HepG2 (cell line): ENCODE measurements around the gene HDAC3. TPM values are rescaled to one million over a fixed set of nuclear protein-coding genes. Genes with fewer than 3 reads are reported as not detected.

Source experiments
- ARID3A ChIP-seq: IDR thresholded peaks from 2 replicates; pipeline ENCODE4 v1.6.1; 2012; ENCODE audit warnings: low read depth, low read length, improper control_type of control experiment
- CEBPB ChIP-seq: IDR thresholded peaks from 2 replicates; pipeline ENCODE4 v1.6.1; 2011; ENCODE audit warnings: low read depth, low read length, improper control_type of control experiment, borderline replicate concordance
- CHD4 ChIP-seq: fragments of 200-600 bp; sonication (generic); IDR thresholded peaks from 2 replicates; pipeline ENCODE4 v1.7.0; 2017; ENCODE audit warnings: mild to moderate bottlenecking, low read length, borderline replicate concordance
- GABPA ChIP-seq, 2 experiments: IDR thresholded peaks; 2 replicates each; pipeline ENCODE4 v1.6.1; 2011 to 2016; ENCODE audit warnings: low read depth in 2 of 2, low read length in 1 of 2, missing biosample characterization in 1 of 2, missing genetic modification characterization in 1 of 2
- HMGXB4 ChIP-seq, 2 experiments: sonication (generic) in 1 of 2; formaldehyde crosslinking in 1 of 2; IDR thresholded peaks; 2 replicates each; pipeline versions ENCODE4 v1.4.0 to v1.6.1; 2018 to 2020; ENCODE audit warnings: missing genetic modification reagents in 2 of 2, borderline replicate concordance in 1 of 2, low read depth in 1 of 2, mild to moderate bottlenecking in 1 of 2, missing biosample characterization in 1 of 2
- KLF9 ChIP-seq: IDR thresholded peaks from 2 replicates; pipeline ENCODE4 v1.6.1; 2016; ENCODE audit warnings: low read depth
- MED1 ChIP-seq: sonication (generic); formaldehyde crosslinking; IDR thresholded peaks from 2 replicates; pipeline ENCODE4 v1.4.0; 2020; ENCODE audit warnings: missing genetic modification reagents
- MXI1 ChIP-seq: IDR thresholded peaks from 3 replicates; pipeline ENCODE4 v1.6.1; 2012; ENCODE audit warnings: low read depth, low read length, inconsistent platforms, borderline replicate concordance
- NBN ChIP-seq: fragments of 450-650 bp; conservative IDR thresholded peaks from 2 replicates; pipeline ENCODE4 v1.6.1; 2017
- NCOA2 ChIP-seq: sonication (generic); formaldehyde crosslinking; IDR thresholded peaks from 2 replicates; pipeline ENCODE4 v1.8.0; 2022; ENCODE audit warnings: inconsistent platforms
- PAXIP1 ChIP-seq: sonication (generic); formaldehyde crosslinking; conservative IDR thresholded peaks from 2 replicates; pipeline ENCODE4 v1.4.0; 2020; ENCODE audit warnings: mild to moderate bottlenecking, missing genetic modification reagents, moderate library complexity
- POLR2AphosphoS5 ChIP-seq: IDR thresholded peaks from 2 replicates; pipeline ENCODE4 v1.6.1; 2012; ENCODE audit warnings: low read depth, low read length
- SAP130 ChIP-seq: IDR thresholded peaks from 2 replicates; pipeline ENCODE4 v1.6.1; 2016; ENCODE audit warnings: low read depth
- SOX6 ChIP-seq, 2 experiments: fragments of 450-650 bp in 1 of 2; sonication (generic) in 1 of 2; formaldehyde crosslinking in 1 of 2; IDR thresholded peaks; 2 replicates each; pipeline versions ENCODE4 v1.4.0 to v1.6.1; 2017 to 2020; ENCODE audit warnings: antibody characterized with exemption in 1 of 2, mild to moderate bottlenecking in 1 of 2, missing genetic modification reagents in 1 of 2
- SUZ12 ChIP-seq: fragments of 150-350 bp; IDR thresholded peaks from 2 replicates; pipeline ENCODE4 v1.6.1; 2014; ENCODE audit warnings: low read depth, low read length
- TOPORS ChIP-seq: sonication (generic); formaldehyde crosslinking; IDR thresholded peaks from 2 replicates; pipeline ENCODE4 v1.8.0; 2023; ENCODE audit warnings: mild to moderate bottlenecking, missing genetic modification reagents
- ZBTB2 ChIP-seq: sonication (generic); formaldehyde crosslinking; IDR thresholded peaks from 2 replicates; pipeline ENCODE4 v1.8.0; 2022; ENCODE audit warnings: low read depth, missing genetic modification reagents
- ZGPAT ChIP-seq: IDR thresholded peaks from 2 replicates; pipeline ENCODE4 v1.6.1; 2016; ENCODE audit warnings: mild to moderate bottlenecking
- ZNF282 ChIP-seq: fragments of 450-650 bp; IDR thresholded peaks from 2 replicates; pipeline ENCODE4 v1.6.1; 2018; ENCODE audit not compliant: partially characterized antibody
- ZNF605 ChIP-seq: sonication (generic); formaldehyde crosslinking; IDR thresholded peaks from 2 replicates; pipeline ENCODE4 v1.8.0; 2022; ENCODE audit warnings: mild to moderate bottlenecking, missing genetic modification reagents
- ZSCAN29 ChIP-seq: sonication (generic); formaldehyde crosslinking; conservative IDR thresholded peaks from 2 replicates; pipeline ENCODE4 v1.4.0; 2020; ENCODE audit warnings: mild to moderate bottlenecking, missing genetic modification reagents
- polyA plus RNA-seq, 8 experiments: library from polyadenylated mRNA; depleted of rRNA in 3 of 8; stranded (reverse) in 7 of 8; unstranded in 1 of 8; fragments of >200 nt; fragmentation: Illumina TruSeq in 4 of 8; extraction: Trizol in 4 of 8; gene quantifications; 2 replicates each; pipeline versions ENCODE4 v1.2.1 to v1.2.3, GENCODE V29; 2011 to 2016; ENCODE audit warnings: low read depth in 4 of 8, missing spikeins in 1 of 8, mixed read lengths in 1 of 8; ENCODE audit not compliant: insufficient read depth in 1 of 8
- total RNA-seq, 5 experiments: library from RNA; depleted of rRNA; stranded (reverse); fragments of >200 nt; fragmentation: Illumina TruSeq; extraction: Trizol; gene quantifications; 2 replicates each; pipeline ENCODE4 v1.2.3, GENCODE V29; 2016; ENCODE audit warnings: low read depth in 1 of 5

Gene HDAC3
- total and polyA plus RNA-seq, 2 of the 13 experiments (the other 11 are each of a cell fraction or from before 2014, with no cell fraction given), result 84.0 to 94.1 TPM

- TF ChIP-seq ARID3A (peak; percentile 71), MED1 (CRISPR knock-in tag) (0 out of 2 replicates have a peak, but pooled peaks have one; percentile 21), SAP130 (CRISPR knock-in tag) (peak; percentile 59), ZGPAT (CRISPR knock-in tag) (no peak), NCOA2 (CRISPR knock-in tag) (0 out of 2 replicates have a peak, but pooled peaks have one; percentile 13), CEBPB (peak; percentile 78), ZSCAN29 (CRISPR knock-in tag) (no peak), NBN (no peak), KLF9 (CRISPR knock-in tag) (0 out of 2 replicates have a peak, but pooled peaks have one; percentile 34), CHD4 (no peak), HMGXB4 (CRISPR knock-in tag; IDR thresholded peaks at IDR 0.05; ENCODE audit: borderline replicate concordance in 1 of 2, low read depth in 1 of 2) (no peak), SUZ12 (no peak), GABPA (IDR thresholded peaks at IDR 0.05; ENCODE audit: low read depth, low read length) (no peak), GABPA (CRISPR knock-in tag; IDR thresholded peaks at IDR 0.05; ENCODE audit: low read depth) (peak; percentile 24; the same call in 1 of the 2 replicates), MXI1 (peak; percentile 14; the same call in 1 of the 3 replicates), PAXIP1 (CRISPR knock-in tag) (peak; percentile 90), ZNF282 (no peak), POLR2AphosphoS5 (peak; percentile 44; the same call in 1 of the 2 replicates), SOX6 (IDR thresholded peaks at IDR 0.05) (no peak), SOX6 (CRISPR knock-in tag; IDR thresholded peaks at IDR 0.05) (peak; percentile 47; the same call in 1 of the 2 replicates), TOPORS (CRISPR knock-in tag) (no peak), ZBTB2 (no peak), ZNF605 (no peak)
These were observed 28.1 kb downstream of the HDAC3 start (continued) for GRCh38 chr5:141608557-141608956.
